ENCODE measurements around the gene MARCHF4. TPM values are rescaled to one million over a fixed set of nuclear protein-coding genes. Genes with fewer than 3 reads are reported as not detected.

MARCHF4 gene
- 2.9 TPM in 2 replicates for total RNA-seq (2021; fragmentation: NEBNext Ultra II Directional; extraction: Animal tissue kit (Norgen Biotek cat#: 25700))
- polyA plus RNA-seq (2011; rRNA removed), result 1.8 and 1.9 TPM in 2 replicates
- polyA plus RNA-seq (2011; cell fraction: cytosol; rRNA removed), result 1.4 TPM
- polyA plus RNA-seq (2011; cell fraction: nucleus; rRNA removed), result 1.1 TPM
- polyA plus RNA-seq (2012, experiment 1 of 2), result 2.7 to 3.5 TPM (median 3.1 TPM) in 4 replicates
- polyA plus RNA-seq (2012, experiment 2 of 2), result 3.1 TPM
- 1.7 TPM for polyA plus RNA-seq (2013, experiment 1 of 2)
- 1.7 TPM for polyA plus RNA-seq (2013, experiment 2 of 2)
- polyA minus RNA-seq (2011; rRNA and poly(A)+ RNA removed), result 1.3 TPM in 2 replicates
- polyA minus RNA-seq (2011; cell fraction: cytosol; rRNA and poly(A)+ RNA removed), result 0.73 TPM
- polyA minus RNA-seq (2011; cell fraction: nucleus; rRNA and poly(A)+ RNA removed), result 1.6 TPM
- long read RNA-seq, experiment 1, result 0 reads
- long read RNA-seq, experiment 2, result 0 reads

- Histone ChIP-seq H3K36me3 (ENCODE audit: control insufficient read depth in 2 of 4, insufficient read depth in 4 of 4, low read length in 3 of 4) (no peaks in the 10 kb centered on the region), H3K4me3 (ENCODE audit: extremely low read depth in 1 of 4, insufficient read depth in 2 of 4, low read depth in 3 of 4, low read length in 4 of 4) (peak within 1 kb of the TSS; percentile 66 to 74 (median 71)), H2BK12ac (ENCODE audit: low read depth, low read length) (no peak within 1 kb of the TSS), H3K4me2 (ENCODE audit: insufficient read depth in 1 of 2, low read depth in 2 of 2, low read length in 2 of 2) (peak within 1 kb of the TSS; percentile 77 to 96), H4K20me1 (replicated peaks in 1 of 2; ENCODE audit: control insufficient read depth in 1 of 2, insufficient read depth in 2 of 2, low read length in 2 of 2) (no peaks in the 10 kb centered on the region), H3K4ac (replicated peaks; ENCODE audit: insufficient read length, low read depth, low read length) (no peak within 1 kb of the TSS), H3K4me1 (replicated peaks in 1 of 4; ENCODE audit: control insufficient read depth in 3 of 4, insufficient read depth in 4 of 4, low read length in 3 of 4) (peaks cover 4 to 10% (median 5%) of the 10 kb centered on the region in 4 experiments; a peak in 5 of 7 replicates), H2BK5ac (ENCODE audit: low read depth, low read length) (no peak within 1 kb of the TSS; the same call in 1 of the 2 replicates), H3K27me3 (replicated peaks in 1 of 4; ENCODE audit: control insufficient read depth in 3 of 4, extremely low read depth in 1 of 4, insufficient read depth in 3 of 4, low read length in 3 of 4) (peaks cover 0 to 9% (median 0%) of the 10 kb centered on the region in 4 experiments; a peak in 4 of 7 replicates), H3K14ac (ENCODE audit: insufficient read length) (no peak within 1 kb of the TSS), H2AK5ac (ENCODE audit: low read depth, low read length) (no peak within 1 kb of the TSS), H2BK15ac (ENCODE audit: low read length) (no peak within 1 kb of the TSS), H2AFZ (ENCODE audit: low read length) (0 out of 2 replicates have a peak within 1 kb of the TSS, but pooled peaks have one; percentile 5), H3K18ac (ENCODE audit: extremely low read depth, low read length) (no peak within 1 kb of the TSS), H3K9ac (replicated peaks in 1 of 4; ENCODE audit: extremely low read depth in 1 of 4, low read depth in 3 of 4, low read length in 3 of 4) (peak within 1 kb of the TSS in 2 of 4 experiments; percentile 11 to 13; a peak in 3 of 7 replicates), H3K56ac (replicated peaks; ENCODE audit: insufficient read length, low read depth, low read length) (no peak within 1 kb of the TSS), H4K8ac (ENCODE audit: extremely low read depth, insufficient read depth, low read length) (0 out of 2 replicates have a peak within 1 kb of the TSS, but pooled peaks have one; percentile 7), H2BK20ac (ENCODE audit: low read length) (no peak within 1 kb of the TSS), H4K91ac (replicated peaks; ENCODE audit: insufficient read length, low read length) (no peak within 1 kb of the TSS), H3K23ac (ENCODE audit: insufficient read length) (no peak within 1 kb of the TSS), H3K27ac (ENCODE audit: low read depth, low read length) (no peak within 1 kb of the TSS), H3K23me2 (ENCODE audit: low read depth, low read length) (peaks cover 17% of the 10 kb centered on the region; the same call in 1 of the 2 replicates), H3K79me1 (ENCODE audit: low read depth, low read length) (no peaks in the 10 kb centered on the region), H2BK120ac (replicated peaks; ENCODE audit: low read depth, low read length) (no peak within 1 kb of the TSS), H4K5ac (ENCODE audit: insufficient read length, low read depth, low read length) (no peak within 1 kb of the TSS), H3K9me3 (ENCODE audit: insufficient read depth in 2 of 2, low read depth in 1 of 2, low read length in 1 of 2) (no peaks in the 10 kb centered on the region), H3K79me2 (ENCODE audit: control insufficient read depth in 1 of 2, insufficient read depth in 2 of 2, low read length in 2 of 2) (no peaks in the 10 kb centered on the region)
- ChIA-PET CTCF (ENCODE audit: partially characterized antibody) (interaction anchor here (0.7 to 3.9 kb wide), 11 partner anchors 18 to 147 kb away, joined by 3 to 24 read pairs (median 3); no protein-coding TSS in a partner anchor), POLR2A (ENCODE audit: partially characterized antibody) (interaction anchor here (0.9 to 1.8 kb wide), 10 partner anchors 9 to 151 kb away, joined by 3 to 5 read pairs (median 4); partner anchors contain the start of gene RPL37A)
- FAIRE-seq (no peak), DNase-seq (ENCODE audit: low read depth in 1 of 2, low spot score in 2 of 2) (peak; percentile 34 to 97)
- WGBS, 2 experiments (ENCODE audit: extremely low coverage in 1 of 2, insufficient coverage in 1 of 2, insufficient read length in 1 of 2, insufficient replicate concordance in 2 of 2, low coverage in 1 of 2, low lambda C conversion rate in 2 of 2, missing lambda C conversion rate in 1 of 2), result 1% methylated on average over 39 of the region's 60 CpGs; no CpG with 5 or more reads in 1 of the 2 experiments
- no peak for TF ChIP-seq CEBPB (IDR thresholded peaks at IDR 0.05; ENCODE audit: low read depth, low read length)
- no peak for TF ChIP-seq USF2 (IDR thresholded peaks at IDR 0.05; ENCODE audit: low read length)
- TF ChIP-seq TCF12 (IDR thresholded peaks at IDR 0.05; ENCODE audit: low read depth, low read length), result 0 out of 2 replicates have a peak, but pooled peaks have one; percentile 43
- no peak for TF ChIP-seq SP2 (IDR thresholded peaks at IDR 0.05; ENCODE audit: low read length)
- TF ChIP-seq ATF2 (IDR thresholded peaks at IDR 0.05; ENCODE audit: low read length), result peak; percentile 91
- peak; percentile 76; the same call in 1 of the 2 replicates for TF ChIP-seq SP4 (IDR thresholded peaks at IDR 0.05; ENCODE audit: low read length)
Measured at GRCh38 chr2:216371721-216372702, at the start of gene MARCHF4. Gene MARCHF4 (minus strand): TSS chr2:216372483. CDS start chr2:216370260, 2,223 bp downstream.

All from H1 (cell line).